GM12864 (cell line): Measurements from ENCODE around the gene NLRP1.
A peak's percentile ranks its signal among the peaks of the same experiment; 100 is the strongest.

Source experiments
- DNase-seq: peaks from one replicate; pipeline ENCODE4 v3.0.0-alpha.2; 2011; ENCODE audit warnings: low read depth
- H3K4me3 ChIP-seq: 2 replicates; pipeline ENCODE4 v1.5.1; 2011; ENCODE audit warnings: mild to moderate bottlenecking, low read depth, low read length, control low read depth
- TF ChIP-seq, protein P1 (sequence below): IDR thresholded peaks from 2 replicates; pipeline ENCODE4 v1.5.1; 2011; ENCODE audit warnings: low read depth, mild to moderate bottlenecking, moderate library complexity, low read length, control low read depth, inconsistent platforms; ENCODE audit errors: missing control alignments

NLRP1 gene

GRCh38 chr17:5488752-5489151, 95.6 kb downstream of the NLRP1 start:
- TF ChIP-seq, protein P1, sequence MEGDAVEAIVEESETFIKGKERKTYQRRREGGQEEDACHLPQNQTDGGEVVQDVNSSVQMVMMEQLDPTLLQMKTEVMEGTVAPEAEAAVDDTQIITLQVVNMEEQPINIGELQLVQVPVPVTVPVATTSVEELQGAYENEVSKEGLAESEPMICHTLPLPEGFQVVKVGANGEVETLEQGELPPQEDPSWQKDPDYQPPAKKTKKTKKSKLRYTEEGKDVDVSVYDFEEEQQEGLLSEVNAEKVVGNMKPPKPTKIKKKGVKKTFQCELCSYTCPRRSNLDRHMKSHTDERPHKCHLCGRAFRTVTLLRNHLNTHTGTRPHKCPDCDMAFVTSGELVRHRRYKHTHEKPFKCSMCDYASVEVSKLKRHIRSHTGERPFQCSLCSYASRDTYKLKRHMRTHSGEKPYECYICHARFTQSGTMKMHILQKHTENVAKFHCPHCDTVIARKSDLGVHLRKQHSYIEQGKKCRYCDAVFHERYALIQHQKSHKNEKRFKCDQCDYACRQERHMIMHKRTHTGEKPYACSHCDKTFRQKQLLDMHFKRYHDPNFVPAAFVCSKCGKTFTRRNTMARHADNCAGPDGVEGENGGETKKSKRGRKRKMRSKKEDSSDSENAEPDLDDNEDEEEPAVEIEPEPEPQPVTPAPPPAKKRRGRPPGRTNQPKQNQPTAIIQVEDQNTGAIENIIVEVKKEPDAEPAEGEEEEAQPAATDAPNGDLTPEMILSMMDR = no peak
- H3K4me3 ChIP-seq = no peak overlapping the region
- no peak for DNase-seq

DNA sequence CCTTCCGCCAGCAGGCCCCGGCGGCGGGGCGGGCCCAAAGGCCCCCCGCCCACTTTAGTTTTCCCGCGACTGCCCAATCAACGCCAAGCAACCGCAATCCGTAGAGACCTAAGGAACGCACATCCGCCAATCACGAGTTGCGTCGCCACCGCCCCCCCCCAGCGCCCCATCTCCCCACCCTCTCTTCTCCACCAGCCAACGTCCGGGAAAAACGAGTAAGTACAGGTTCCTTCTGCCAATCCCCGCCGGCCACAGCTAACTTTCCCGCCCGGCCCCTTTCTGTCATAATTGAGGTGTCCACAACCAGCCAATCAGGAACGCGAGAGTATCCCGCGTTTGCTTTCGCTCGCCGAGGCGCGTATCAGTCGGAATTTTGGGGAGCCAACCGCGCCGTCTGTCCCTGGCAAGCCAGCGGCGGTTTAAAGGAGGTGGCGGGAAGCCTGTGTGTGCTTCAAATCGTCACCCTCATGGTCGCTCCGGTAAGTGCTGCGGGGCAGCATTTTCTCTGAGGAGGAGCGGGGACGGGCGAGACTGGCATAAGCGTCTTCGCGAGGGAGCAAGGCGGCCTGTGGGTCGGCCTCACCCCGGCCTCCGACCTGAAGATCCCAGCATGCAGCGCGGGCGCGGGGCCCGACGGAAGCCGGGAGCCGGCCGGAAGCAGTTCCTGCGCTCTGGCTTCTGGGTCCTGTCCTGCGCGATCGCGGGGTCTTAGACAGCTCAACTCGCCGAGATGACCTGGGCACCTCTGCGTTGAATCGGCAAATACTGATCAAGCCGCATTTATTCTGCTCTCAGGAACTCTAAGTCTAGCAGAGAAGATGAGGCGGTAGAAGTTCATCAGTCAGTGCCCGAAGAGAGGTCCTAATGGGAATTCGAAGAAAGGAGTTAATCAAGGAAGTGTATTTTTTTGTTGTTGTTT, 97.8 kb downstream of the NLRP1 start, which contains the start of gene MIS12:
MIS12 (plus strand) TSS at position 361 of the 919 bp plus-strand sequence. CDS start 2,297 bp downstream, outside the sequence.
- TF ChIP-seq, protein P1 = no peak
- peak; percentile 97 for DNase-seq
- peak within 1 kb of the TSS; percentile 96 for H3K4me3 ChIP-seq

- TF ChIP-seq, protein P1 = no peak
Observed at GRCh38 chr17:5485270-5486205, 98.8 kb downstream of the NLRP1 start, which contains the start of gene DERL2. DERL2 (minus strand) TSS chr17:5486178; CDS start chr17:5486161, 17 bp downstream.

GRCh38 chr17:5481451-5481850, 102.9 kb downstream of the NLRP1 start:
- H3K4me3 ChIP-seq = no peak overlapping the region
- TF ChIP-seq, protein P1 = no peak
- DNase-seq = no peak

More at GRCh38 chr17:5485270-5486205, 98.8 kb downstream of the NLRP1 start, which contains the start of gene DERL2:
- DNase-seq = no peak
- peak within 1 kb of the TSS; percentile 96 for H3K4me3 ChIP-seq

DNA sequence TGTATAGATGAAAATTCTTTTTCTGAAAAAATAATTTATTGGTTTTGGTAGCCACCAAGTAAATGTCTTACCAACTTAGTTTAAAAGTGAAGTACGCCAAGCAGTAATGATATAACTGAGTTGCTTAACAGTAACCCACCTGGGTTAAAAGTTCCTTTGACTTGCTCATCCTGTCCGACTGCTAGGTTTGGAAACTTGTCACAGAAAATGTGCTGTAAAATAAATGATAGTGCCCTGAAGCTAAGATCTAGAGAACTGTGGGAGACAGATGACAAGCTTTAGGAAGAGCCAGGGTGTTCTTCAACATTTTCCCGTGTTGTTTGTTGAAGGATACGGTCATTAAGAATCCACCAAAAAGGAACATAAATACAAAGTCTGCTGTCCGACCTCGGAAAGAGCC, 103.3 kb downstream of the NLRP1 start:
- no peak overlapping the region for H3K4me3 ChIP-seq
- DNase-seq = no peak
- TF ChIP-seq, protein P1 = no peak

GRCh38 chr17:5478992-5479391, 105.3 kb downstream of the NLRP1 start:
- DNase-seq = no peak
- H3K4me3 ChIP-seq = no peak overlapping the region
- TF ChIP-seq, protein P1 = no peak
